ENCODE measurements around the gene RNF146.

GRCh38 chr6:127267646-127268625 is 1.3 kb downstream of the RNF146 start:
- TF ChIP-seq POLR2A (IDR thresholded peaks at IDR 0.05) (no peak), CTCF (IDR thresholded peaks at IDR 0.05) (no peak), POLR2AphosphoS5 (IDR thresholded peaks at IDR 0.05) (no peak), EP300 (IDR thresholded peaks at IDR 0.05) (no peak)
